Superior temporal gyrus (tissue), 1 donor: ENCODE data around the gene DEFB126.
"Not testable (repeated sequence)": the region's sequence is repeated elsewhere in the genome, so short reads cannot be mapped to it uniquely, and the experiment has no call there.

Source experiments
- DNase-seq: peaks from one replicate; pipeline ENCODE4 v3.0.0-alpha.2; 2016; ENCODE audit errors: extremely low spot score

DEFB126 gene, protein sequence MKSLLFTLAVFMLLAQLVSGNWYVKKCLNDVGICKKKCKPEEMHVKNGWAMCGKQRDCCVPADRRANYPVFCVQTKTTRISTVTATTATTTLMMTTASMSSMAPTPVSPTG

DNA sequence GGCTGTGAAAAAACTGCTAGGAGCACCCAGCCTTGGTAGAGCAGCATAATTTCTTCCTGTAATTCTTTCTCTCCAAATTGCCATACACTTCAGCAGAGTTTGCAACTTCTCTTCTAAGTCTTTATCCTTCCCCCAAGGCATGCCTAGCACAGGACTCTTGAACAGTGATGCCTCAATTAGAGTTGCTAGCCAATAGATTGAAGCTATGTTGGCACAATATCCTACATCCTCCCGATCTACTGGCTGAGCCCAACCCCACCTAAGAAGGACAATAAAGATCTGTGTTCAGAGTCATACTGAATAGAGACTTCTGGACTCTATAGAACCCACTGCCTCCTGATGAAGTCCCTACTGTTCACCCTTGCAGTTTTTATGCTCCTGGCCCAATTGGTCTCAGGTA, at the start of gene DEFB126:
TSS of gene DEFB126 (plus strand) at position 301 of the 400 bp plus-strand sequence. CDS start at position 340, 39 bp downstream.
- no peak for DNase-seq

DNA sequence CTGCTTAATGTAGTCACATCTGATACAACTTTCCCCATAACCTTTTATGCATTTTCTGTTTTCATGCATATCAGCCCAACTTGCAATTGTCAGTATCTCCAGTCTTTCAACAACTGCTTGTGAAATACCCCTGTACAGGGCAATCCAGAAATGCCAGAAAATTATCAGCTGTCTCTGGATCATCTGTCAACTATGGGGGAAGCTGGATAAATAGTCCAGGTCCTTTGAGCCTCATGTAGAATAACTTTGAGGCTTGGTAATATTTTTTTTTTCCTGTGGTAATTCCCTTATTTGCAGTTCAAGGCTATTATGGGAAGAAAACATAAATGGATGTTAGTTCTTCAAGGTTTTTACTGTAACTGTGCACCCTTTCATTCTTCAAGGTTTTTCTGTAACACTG, 48.7 kb upstream of the DEFB126 start:
- DNase-seq = no peak

DNA sequence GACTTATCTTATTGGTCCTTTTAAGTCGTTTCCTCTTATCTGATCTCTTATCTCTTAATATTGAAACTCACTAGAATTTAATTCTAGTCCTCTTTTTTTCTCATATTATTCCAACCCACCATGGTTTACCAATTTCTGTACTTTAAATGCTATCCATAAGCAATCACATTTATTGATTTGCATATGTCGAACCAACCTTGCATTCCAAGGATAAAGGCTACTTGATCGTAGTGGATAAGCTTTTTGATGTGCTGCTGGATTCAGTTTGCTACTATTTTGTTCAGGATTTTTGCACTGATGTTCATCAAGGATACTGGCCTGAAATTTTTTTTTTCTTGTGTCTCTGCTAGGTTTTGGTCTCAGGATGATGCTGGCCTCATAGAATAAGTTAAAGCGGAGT, 47.2 kb upstream of the DEFB126 start:
- DNase-seq = no peak

DNA sequence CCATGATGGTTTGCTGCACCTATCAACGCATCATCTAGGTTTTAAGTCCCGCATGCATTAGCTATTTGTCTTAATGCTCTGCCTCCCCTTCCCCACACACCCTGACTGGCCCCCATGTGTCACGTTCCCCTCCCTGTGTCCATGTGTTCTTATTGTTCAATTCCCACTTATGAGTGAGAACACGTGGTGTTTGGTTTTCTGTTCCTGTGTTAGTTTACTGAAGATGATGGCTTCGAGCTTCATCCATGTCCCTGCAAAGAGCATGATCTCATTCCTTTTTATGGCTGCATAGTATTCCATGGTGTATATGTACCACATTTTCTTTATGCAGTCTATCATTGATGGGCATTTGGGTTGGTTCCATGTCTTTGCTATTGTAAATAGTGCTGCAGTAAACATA, 44.7 kb upstream of the DEFB126 start:
- not testable (repeated sequence) for DNase-seq

DNA sequence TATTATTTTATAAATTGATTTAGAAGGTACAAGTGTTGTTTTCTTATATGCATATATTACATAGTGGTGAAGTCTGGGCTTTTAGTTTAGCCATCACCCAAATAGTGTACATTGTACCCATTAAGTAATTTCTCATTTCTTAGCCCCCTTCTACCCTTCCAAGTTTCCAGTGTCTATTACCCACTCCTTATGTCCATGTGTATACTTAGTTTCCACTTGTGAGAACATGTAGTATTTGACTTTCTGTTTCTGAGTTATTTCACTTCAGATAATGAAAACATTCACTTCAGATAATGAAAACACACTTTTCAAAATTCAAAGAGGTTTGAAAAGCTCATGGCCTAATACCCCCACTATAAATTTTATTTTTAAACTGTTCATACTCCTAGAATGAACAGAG, 40.4 kb upstream of the DEFB126 start:
- no peak for DNase-seq

DNA sequence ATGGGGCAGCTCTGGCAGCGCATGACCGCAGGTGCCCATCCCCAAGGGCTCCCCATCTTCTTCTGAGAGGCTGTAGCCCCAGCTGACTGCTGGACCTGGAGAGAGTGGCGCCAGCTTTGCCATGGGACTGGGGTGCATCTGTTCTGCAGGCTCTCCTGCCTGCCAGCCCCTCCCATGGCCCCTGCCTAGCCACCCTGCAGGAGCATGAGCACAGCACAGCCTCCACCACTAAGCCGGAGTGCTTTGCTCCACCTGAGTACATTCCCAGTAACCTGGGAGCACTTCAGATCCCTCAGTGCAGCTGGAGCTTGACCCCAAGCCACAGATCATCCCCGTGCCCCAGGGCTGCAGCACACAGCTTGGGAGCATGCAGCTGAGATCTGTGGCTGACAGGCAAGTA, 38.9 kb upstream of the DEFB126 start:
- DNase-seq = no peak

DNA sequence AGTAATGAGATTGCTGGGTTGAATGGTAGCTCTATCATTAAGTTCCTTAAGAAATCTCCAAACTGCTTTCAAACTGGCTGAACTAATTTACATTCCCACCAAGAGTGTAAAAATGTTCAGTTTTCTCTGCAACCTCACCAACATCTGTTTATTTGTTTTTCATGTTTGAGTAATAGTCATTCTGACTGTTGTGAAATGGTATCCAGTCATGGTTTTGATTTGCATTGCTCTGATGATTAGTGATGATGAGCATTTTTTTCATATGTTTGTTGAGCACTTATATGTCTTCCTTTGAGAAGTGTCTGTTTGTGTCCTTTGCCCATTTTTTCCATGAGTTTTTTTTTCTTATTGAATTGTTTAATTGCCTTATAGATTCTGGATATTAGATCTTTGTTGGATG, 30.0 kb upstream of the DEFB126 start:
- no peak for DNase-seq

DNA sequence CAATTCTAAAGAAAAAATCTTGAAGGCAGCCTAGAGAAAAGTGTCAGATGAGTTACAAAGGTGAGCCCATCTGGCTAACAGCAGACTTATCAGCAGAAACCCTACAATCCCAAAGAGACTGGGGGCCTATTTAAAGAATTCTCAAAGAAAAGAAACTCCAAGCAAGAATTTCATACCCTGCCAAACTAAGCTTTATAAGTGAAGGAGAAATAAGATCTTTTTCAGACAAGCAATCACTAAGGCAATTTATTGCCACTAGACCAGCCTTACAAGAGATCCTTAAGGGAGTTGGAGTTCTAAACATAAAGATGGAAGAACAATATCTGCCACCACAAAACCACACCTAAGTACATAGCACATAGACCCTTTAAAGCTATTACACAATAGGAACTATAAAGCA, 24.9 kb upstream of the DEFB126 start:
- no peak for DNase-seq

DNA sequence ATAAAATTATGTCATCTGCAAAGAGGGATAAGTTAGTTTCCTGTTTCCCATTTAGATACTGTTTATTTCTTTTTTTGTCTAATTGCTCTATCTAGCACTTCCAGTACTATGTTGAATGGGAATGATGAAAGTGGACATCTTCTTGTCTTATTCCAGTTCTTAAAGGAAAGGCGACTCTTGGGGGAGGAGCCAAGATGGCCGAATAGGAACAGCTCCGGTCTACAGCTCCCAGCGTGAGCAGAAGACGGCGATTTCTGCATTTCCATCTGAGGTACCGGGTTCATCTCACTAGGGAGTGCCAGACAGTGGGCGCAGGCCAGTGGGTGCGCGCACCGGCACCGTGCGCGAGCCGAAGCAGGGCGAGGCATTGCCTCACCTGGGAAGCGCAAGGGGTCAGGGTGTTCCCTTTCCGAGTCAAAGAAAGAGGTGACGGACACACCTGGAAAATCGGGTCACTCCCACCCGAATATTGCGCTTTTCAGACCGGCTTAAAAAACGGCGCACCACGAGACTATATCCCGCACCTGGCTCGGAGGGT, 12.5 kb upstream of the DEFB126 start:
- DNase-seq = not testable (repeated sequence)

DNA sequence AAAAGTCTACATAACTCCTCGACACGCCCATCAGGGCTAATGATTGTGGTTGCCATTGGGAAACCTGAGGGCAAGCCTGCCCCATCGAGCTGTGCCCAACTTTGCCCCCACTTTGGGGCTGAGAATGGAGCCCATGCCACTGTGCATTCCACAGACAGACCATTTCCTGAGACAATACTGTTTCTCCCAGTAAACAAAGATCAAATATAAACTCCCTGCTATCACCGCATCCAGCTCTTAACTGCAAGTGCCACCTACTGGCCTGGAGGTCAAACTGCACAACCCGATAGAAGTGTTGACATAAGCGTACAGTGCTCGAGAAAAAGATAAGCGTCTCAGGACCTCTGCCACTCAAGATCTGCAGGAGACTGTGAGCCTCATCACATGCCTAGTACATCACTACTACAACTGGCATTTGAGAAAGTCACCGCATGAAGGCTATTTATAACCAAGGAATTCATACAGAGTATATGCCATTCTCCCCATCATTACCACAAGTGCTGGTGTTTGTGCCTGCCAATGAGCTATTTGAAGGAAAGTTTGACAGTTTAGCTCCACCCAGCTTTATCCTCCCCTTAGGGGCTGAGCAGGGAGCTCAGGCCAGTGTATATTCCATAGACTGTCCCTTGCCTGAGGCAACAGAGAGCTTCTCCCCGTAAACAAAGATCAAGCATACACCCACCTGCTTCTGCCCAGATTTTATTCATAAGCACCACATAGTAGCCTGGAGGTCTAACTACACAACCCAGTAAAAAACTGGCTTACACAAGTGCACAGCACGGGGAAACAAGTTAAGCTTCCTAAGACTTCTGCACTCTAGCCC, 4.5 kb upstream of the DEFB126 start:
- DNase-seq = no peak

DNA sequence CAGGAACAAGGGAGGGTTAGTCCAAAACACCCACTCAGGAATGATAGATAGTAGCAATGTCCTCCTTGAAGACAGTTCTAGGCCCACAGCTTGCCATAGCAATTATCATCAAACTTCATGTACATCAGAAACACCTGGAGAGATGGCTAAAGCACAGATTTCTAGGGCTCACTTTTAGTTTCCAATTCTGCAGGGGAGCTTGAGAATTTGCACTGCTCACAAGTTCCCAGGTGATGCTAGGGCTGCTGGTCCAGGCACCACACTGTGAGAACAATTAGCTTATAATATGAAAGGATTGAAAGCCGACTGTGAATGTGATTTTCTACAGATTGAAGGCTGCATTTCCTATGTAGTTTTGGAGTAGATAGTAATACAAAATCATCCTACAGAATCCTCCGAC, 3.5 kb downstream of the DEFB126 start:
- no peak for DNase-seq

DNA sequence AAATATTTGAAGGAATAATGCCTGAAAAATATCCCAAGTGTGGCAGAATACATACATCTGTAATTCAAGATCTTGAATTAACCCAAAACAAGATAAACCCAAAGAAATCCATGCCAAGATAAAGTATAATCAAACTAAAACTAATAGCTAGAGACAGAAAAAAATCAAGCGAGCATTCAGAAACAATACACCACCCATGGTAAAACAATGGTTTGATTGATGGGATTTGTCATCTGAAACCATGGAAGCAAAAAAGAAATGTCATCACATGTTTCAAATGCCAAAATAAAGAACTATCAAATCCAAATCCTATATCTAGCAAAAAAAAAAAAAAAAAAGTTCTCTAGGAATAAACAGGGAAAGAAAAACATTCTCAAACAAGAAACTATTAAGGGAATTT, 9.7 kb downstream of the DEFB126 start:
- peak; percentile 31 for DNase-seq

DNA sequence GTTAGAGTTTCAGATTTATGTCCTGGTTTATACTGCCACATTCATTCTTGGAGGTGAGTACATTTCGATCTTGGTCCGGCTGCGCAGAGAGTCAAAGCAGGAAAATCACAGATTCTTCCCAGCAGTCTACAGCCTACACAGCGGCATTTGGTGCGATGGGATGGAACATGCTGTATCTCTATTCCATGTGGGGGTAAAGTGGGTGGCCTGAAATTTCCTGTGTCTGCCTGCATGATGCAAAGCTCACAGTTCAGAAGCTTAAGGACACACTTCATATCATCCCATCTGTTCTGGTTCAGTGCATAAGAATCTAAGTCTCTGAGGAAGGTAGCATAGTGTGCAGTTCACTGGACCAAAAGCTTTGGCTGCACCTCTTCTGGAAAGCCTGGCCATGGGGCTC, 14.8 kb downstream of the DEFB126 start, which contains the start of gene DEFB127:
TSS of gene DEFB127 (plus strand) at position 301 of the 400 bp plus-strand sequence. CDS start at position 392, 91 bp downstream.
- no peak for DNase-seq

DNA sequence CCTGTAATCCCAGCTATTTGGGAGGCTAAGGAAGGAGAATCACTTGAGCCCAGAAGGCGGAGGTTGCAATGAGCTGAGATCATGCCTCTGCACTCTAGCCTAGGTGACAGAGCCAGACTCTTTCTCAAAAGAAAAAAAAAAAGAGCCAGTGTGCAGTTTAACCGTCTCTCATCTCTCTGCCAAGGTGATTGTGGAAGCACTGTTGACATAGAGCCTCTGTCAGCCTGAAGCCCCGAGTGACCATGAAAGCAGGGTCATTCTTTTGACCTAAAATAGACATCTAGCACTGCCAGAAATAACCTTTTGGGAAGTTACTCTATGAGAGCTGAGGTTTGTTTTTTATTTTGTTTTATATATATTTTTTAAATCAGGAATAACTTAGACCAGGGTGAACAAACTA, 22.2 kb downstream of the DEFB126 start:
- no peak for DNase-seq

DNA sequence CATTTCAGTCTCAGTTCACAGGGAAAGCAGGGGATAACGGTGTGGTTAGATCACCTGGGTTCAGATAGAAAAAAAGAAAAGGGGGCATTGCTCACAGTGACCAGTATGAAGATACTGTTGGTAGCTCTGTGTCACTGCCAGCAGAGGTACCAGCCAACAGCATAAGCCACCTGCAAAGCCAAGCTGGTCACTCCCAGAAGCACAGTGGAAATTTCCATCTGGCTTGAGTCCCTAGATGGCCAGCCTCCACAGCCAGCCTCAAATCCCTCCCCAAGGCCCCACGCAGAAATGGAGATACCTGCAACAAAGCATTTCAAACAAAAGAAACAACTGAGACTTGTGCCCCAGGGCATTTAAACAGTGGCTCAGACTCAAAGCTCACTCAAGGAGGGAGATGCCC, 26.5 kb downstream of the DEFB126 start:
- DNase-seq = no peak

DNA sequence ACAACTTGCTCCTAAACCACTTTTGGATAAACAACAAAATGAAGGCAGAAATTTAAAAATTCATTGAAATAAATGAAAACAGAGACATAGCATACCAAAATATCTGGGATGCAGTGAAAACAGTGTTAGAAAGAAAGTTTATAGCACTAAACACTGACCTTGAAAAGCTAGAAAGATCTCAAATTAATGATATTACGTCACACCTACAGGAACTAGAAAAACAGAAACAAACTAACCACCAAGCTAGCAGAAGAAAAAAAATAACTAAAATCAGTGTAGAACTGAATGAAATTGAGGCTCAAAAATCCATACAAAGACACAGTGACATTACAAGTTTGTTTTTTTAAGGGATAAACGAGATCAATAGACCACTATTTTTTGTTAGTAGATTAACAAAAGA, 41.9 kb downstream of the DEFB126 start:
- no peak for DNase-seq

DNA sequence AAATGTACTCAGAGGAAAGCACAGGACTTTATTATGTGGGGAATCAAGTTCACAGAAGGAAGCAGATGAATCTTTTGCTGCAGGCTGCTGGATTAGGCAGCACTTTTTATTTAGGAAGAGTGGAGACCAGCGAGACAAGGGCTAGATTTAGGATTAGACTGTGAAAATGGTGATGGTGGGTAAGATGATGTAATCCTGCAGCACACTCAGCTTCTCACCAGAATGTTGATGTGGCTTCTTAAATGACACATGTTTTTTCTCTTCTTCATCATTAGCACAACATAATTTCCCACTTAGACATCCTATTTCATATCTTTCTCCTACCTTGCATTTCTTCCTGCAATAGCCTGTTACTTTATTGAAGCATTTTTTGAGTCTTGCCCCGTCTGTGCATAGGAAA, 45.3 kb downstream of the DEFB126 start:
- no peak for DNase-seq

DNA sequence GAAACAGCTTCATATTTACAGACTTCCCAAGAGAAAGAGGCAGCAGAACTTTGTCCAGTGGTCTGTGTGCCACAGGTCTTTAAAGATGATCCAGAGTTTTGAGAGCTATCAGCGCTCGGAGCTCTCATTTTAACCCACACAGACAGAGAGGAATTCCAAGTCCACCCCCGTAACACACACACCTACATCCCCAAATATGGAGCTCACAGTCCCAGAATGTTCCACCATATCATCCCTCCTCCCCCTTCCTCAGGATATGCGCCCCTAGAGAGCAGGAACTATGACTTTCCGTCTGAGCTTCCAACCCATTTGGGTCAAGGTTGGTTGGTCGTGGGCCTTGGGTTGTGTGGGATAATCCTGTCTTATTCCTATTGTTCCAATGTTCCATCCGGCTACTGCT, 47.2 kb downstream of the DEFB126 start, which contains the start of gene DEFB128:
TSS of gene DEFB128 (minus strand) at position 101 of the 400 bp plus-strand sequence. CDS start at position 13, 88 bp downstream.
- no peak for DNase-seq
